Suprapubic skin (tissue), 4 donors: Measurements from ENCODE around the gene ENO1. TPM values are rescaled to one million over a fixed set of nuclear protein-coding genes. Genes with fewer than 3 reads are reported as not detected.
A peak's percentile ranks its signal among the peaks of the same experiment; 100 is the strongest.
"Not testable (repeated sequence)": the region's sequence is repeated elsewhere in the genome, so short reads cannot be mapped to it uniquely, and the experiment has no call there.

ENCODE experiments used
- DNase-seq, 2 donors: peaks; one replicate each; pipeline ENCODE4 v3.0.0-alpha.2; 2019; ENCODE audit warnings: low spot score in 2 of 2
- H3K27ac ChIP-seq: fragments of 200-600 bp; sonication (generic); one replicate; pipeline ENCODE4 v1.5.1; 2019
- H3K27me3 ChIP-seq: fragments of 200-600 bp; sonication (generic); one replicate; pipeline ENCODE4 v1.5.1; 2019
- H3K36me3 ChIP-seq: fragments of 200-600 bp; sonication (generic); one replicate; pipeline ENCODE4 v1.5.1; 2019
- H3K4me1 ChIP-seq: fragments of 200-600 bp; sonication (generic); one replicate; pipeline ENCODE4 v1.5.1; 2019
- H3K4me3 ChIP-seq: fragments of 200-600 bp; sonication (generic); one replicate; pipeline ENCODE4 v1.5.1; 2019; ENCODE audit warnings: mild to moderate bottlenecking
- H3K9me3 ChIP-seq: fragments of 200-600 bp; sonication (generic); one replicate; pipeline ENCODE4 v1.5.1; 2019
- EP300 ChIP-seq: sonication (generic); formaldehyde crosslinking; IDR thresholded peaks from one replicate; pipeline ENCODE4 v1.6.1; 2017; ENCODE audit warnings: antibody characterized with exemption
- POLR2A ChIP-seq, 2 donors: fragments of 450-650 bp; IDR thresholded peaks; one replicate each; pipeline ENCODE4 v1.6.1; 2017; ENCODE audit warnings: antibody characterized with exemption in 2 of 2, mild to moderate bottlenecking in 2 of 2, moderate library complexity in 2 of 2
- POLR2AphosphoS5 ChIP-seq, 3 donors: sonication (generic); formaldehyde crosslinking; IDR thresholded peaks; one replicate each; pipeline ENCODE4 v1.6.1; 2017; ENCODE audit warnings: antibody characterized with exemption in 3 of 3
- WGBS: methylation state at CpG from one replicate; pipeline ENCODE4 v1.1.5; 2018; 5-methylcytosine and 5-hydroxymethylcytosine counted together
- total RNA-seq, 4 donors: library from RNA; depleted of rRNA; stranded (reverse); fragments of >200 nt; gene quantifications; one replicate each; pipeline ENCODE4 v1.1.0, GENCODE V29; 2016
- TF ChIP-seq, protein P1 (sequence below), 2 donors: fragments of 200-600 bp in 1 of 2; fragments of 450-650 bp in 1 of 2; sonication (generic) in 1 of 2; IDR thresholded peaks; one replicate each; pipeline ENCODE4 v1.5.1; 2016 to 2019; ENCODE audit warnings: antibody characterized with exemption in 2 of 2, mild to moderate bottlenecking in 1 of 2, moderate library complexity in 1 of 2

Gene ENO1
- total RNA-seq, 4 donors from 2014 or later = 406 to 694 (median 578) TPM

DNA sequence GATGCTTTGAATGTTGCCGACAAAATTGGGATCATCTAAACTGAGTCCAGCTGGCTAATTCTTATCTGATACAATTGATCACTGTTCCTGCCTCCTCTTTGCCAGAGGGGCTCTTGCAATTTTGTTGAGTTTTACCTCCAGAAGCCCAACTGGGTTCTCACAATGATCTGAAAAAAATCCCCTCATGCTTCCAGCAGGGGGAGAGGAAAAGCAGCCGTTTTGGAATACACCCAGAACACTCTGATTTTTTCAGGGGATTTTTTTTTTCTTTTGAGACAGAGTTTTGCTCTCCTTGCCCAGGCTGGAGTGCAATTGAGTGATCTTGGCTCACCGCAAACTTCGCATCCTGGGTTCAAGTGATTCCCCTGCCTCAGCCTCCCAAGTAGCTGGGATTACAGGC is 47.1 kb downstream of the ENO1 start:
- no peak overlapping the region for H3K27ac ChIP-seq
- peaks cover 4% of the 10 kb centered on the region for H3K4me1 ChIP-seq
- no peak overlapping the region for H3K4me3 ChIP-seq
- 59% methylated on average over 4 of the region's 4 CpGs for WGBS
- H3K36me3 ChIP-seq = no peaks in the 10 kb centered on the region
- no peaks in the 10 kb centered on the region for H3K9me3 ChIP-seq
- TF ChIP-seq EP300 = no peak
- TF ChIP-seq, protein P1, sequence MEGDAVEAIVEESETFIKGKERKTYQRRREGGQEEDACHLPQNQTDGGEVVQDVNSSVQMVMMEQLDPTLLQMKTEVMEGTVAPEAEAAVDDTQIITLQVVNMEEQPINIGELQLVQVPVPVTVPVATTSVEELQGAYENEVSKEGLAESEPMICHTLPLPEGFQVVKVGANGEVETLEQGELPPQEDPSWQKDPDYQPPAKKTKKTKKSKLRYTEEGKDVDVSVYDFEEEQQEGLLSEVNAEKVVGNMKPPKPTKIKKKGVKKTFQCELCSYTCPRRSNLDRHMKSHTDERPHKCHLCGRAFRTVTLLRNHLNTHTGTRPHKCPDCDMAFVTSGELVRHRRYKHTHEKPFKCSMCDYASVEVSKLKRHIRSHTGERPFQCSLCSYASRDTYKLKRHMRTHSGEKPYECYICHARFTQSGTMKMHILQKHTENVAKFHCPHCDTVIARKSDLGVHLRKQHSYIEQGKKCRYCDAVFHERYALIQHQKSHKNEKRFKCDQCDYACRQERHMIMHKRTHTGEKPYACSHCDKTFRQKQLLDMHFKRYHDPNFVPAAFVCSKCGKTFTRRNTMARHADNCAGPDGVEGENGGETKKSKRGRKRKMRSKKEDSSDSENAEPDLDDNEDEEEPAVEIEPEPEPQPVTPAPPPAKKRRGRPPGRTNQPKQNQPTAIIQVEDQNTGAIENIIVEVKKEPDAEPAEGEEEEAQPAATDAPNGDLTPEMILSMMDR (IDR thresholded peaks at IDR 0.05) = no peak
- no peak for TF ChIP-seq POLR2A (IDR thresholded peaks at IDR 0.05)
- TF ChIP-seq POLR2AphosphoS5 (IDR thresholded peaks at IDR 0.05) = no peak
- no peak for DNase-seq
- no peaks in the 10 kb centered on the region for H3K27me3 ChIP-seq

DNA sequence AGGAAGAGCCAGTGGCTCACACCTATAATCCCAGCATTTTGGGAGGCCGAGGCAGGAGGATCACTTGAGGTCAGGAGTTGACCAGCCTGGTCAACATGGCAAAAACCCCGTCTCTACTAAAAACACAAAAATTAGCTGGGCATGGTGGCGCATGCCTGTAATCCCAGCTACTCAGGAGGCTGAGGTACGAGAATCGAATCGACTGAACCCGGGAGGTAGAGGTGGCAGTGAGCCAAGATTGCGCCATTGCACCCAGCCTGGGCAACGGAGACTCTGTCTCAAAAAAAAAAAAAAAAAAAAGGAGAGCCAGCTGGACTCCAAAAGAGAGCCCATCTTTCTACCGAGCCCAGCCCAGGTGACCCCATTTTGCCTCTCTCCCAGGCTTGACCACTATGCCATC is 47.8 kb downstream of the ENO1 start:
- peak in 1 of 2 donors; percentile 46 for DNase-seq
- not testable (repeated sequence) for H3K27me3 ChIP-seq, H3K9me3 ChIP-seq, H3K36me3 ChIP-seq, H3K4me3 ChIP-seq, H3K27ac ChIP-seq, H3K4me1 ChIP-seq
- WGBS = 85% methylated on average over 10 of the region's 10 CpGs

DNA sequence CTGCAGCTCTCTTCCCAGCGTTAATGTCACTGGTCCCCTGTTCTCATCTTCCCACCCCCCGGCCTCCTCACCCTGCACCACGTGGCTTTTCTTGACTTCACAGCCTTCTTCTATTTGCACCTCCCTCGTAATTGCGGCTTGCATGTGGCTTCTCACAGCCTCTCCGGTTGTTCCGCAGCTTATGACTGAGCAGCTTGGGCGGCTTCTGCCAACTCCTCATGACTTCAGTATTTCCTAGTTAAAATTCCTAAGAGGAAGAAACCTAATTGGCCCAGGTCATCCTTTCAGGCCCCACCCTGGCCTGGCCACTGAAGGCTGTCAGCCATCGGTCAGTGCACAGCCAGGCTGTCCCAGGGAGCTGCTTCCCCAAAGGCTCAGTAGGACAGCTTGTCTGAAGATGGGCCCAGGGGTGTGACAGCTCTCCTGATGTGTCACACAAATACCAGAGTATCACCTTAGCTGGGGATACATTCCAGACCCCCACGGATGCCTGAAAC is 52.5 kb downstream of the ENO1 start:
- DNase-seq = peak in 1 of 2 donors; percentile 77
- 67% methylated on average over 10 of the region's 10 CpGs for WGBS
- no peaks in the 10 kb centered on the region for H3K27me3 ChIP-seq
- no peak overlapping the region for H3K27ac ChIP-seq
- TF ChIP-seq POLR2AphosphoS5 (IDR thresholded peaks at IDR 0.05) = no peak
- TF ChIP-seq, protein P1 (IDR thresholded peaks at IDR 0.05) = no peak
- TF ChIP-seq POLR2A (IDR thresholded peaks at IDR 0.05) = no peak
- no peak for TF ChIP-seq EP300
- H3K4me1 ChIP-seq = peaks cover 26% of the 10 kb centered on the region
- no peaks in the 10 kb centered on the region for H3K9me3 ChIP-seq
- H3K36me3 ChIP-seq = no peaks in the 10 kb centered on the region
- no peak overlapping the region for H3K4me3 ChIP-seq

DNA sequence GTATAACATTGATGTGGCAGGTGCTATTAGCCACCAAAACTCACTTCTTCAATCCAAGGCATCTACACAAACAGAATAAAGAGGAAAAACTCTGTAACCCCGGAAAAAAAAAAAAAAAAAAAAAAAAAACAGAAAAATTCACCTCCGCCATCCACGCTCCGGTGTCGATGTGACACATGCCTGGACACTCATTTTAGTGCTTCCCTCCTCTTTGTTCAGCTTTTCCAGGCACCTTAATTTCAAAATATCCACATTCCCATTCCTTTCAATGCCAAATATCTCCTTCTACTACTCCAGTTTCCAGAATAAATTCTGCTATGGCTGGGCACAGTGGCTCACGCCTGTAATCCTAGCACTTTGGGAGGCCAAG is 55.2 kb downstream of the ENO1 start:
- peaks cover 27% of the 10 kb centered on the region for H3K4me1 ChIP-seq
- no peaks in the 10 kb centered on the region for H3K27me3 ChIP-seq
- no peak overlapping the region for H3K4me3 ChIP-seq
- no peaks in the 10 kb centered on the region for H3K9me3 ChIP-seq
- no peak for TF ChIP-seq POLR2AphosphoS5 (IDR thresholded peaks at IDR 0.05)
- no peak for TF ChIP-seq EP300
- TF ChIP-seq POLR2A (IDR thresholded peaks at IDR 0.05) = no peak
- TF ChIP-seq, protein P1 (IDR thresholded peaks at IDR 0.05) = no peak
- peak in 1 of 2 donors; percentile 17 for DNase-seq
- no peaks in the 10 kb centered on the region for H3K36me3 ChIP-seq
- no peak overlapping the region for H3K27ac ChIP-seq
- 54% methylated on average over 6 of the region's 6 CpGs for WGBS

DNA sequence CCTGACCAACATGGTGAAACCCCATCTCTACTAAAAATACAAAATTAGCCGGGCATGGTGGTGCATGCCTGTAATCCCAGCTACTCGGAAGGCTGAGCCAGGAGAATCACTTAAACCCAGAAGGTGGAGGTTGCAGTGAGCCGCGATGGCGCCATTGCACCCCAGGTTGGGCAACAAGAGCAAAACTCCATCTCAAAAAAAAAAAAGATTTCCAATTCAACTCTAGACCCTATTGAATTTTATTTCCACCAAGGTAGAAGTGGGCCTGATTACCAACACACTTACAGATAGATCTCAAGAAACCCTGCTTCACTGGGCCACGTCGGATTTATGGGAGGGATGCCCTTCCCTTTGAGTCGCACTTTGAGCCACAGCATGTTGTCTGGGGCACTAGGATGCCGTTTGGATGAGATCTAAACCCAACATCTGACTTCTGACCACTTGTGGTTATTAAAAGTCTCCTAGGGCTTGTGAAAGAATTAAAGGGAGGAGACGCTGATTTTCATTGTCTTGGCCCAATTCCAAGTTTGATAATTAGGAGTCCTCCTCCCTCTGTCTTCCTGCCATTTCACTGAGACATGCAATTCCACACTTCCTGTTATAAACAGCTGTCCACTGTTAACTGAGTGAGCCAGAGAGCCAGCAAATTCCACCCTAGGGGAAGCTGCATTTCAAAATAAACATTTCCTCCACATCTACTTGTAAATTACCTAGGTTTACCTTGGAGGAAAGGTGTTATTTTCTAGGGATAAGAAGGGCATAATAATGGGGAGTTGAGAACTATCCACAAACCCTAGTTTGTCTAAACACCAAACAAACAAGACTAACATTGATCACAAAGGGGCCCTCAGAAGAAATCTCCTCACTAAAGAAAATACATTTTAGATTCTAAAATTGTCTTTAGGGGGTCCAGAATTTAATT is 55.9 kb downstream of the ENO1 start:
- TF ChIP-seq, protein P1 (IDR thresholded peaks at IDR 0.05) = no peak
- TF ChIP-seq POLR2AphosphoS5 (IDR thresholded peaks at IDR 0.05) (peak in 2 of 3 donors; percentile 22 to 26), EP300 (no peak), POLR2A (IDR thresholded peaks at IDR 0.05) (no peak)
- Histone ChIP-seq H3K27me3 (no peaks in the 10 kb centered on the region), H3K9me3 (no peaks in the 10 kb centered on the region), H3K4me3 (no peak overlapping the region), H3K27ac (peak overlapping the region; percentile 52), H3K36me3 (no peaks in the 10 kb centered on the region), H3K4me1 (peaks cover 30% of the 10 kb centered on the region)
- peak in 1 of 2 donors; percentile 63 for DNase-seq
- WGBS = 41% methylated on average over 10 of the region's 10 CpGs
